ENCODE data around the gene CEP44. TPM values are rescaled to one million over a fixed set of nuclear protein-coding genes. Genes with fewer than 3 reads are reported as not detected.

CEP44 gene
- total RNA-seq, 4 donors from 2014 or later, result 10.3 to 33.8 (median 15.7) TPM

- no peak for DNase-seq
- H3K27me3 ChIP-seq, result no peaks in the 10 kb centered on the region
- no peak overlapping the region for H3K27ac ChIP-seq
- H3K4me1 ChIP-seq, result no peaks in the 10 kb centered on the region
- no peak overlapping the region for H3K4me3 ChIP-seq
- no peak for TF ChIP-seq POLR2A (IDR thresholded peaks at IDR 0.05)
- no peak for TF ChIP-seq CTCF (IDR thresholded peaks at IDR 0.05)
- peaks cover 0 to 7% (median 0%) of the 10 kb centered on the region in 3 donors for H3K36me3 ChIP-seq
- no peaks in the 10 kb centered on the region for H3K9me3 ChIP-seq
Observed at GRCh38 chr4:174317531-174317930, 33.8 kb downstream of the CEP44 start.

GRCh38 chr4:174318829-174319764, 35.4 kb downstream of the CEP44 start:
- no peak for DNase-seq
- Histone ChIP-seq H3K9me3 (no peaks in the 10 kb centered on the region), H3K27me3 (no peaks in the 10 kb centered on the region), H3K27ac (no peak overlapping the region), H3K36me3 (peaks cover 0 to 7% (median 0%) of the 10 kb centered on the region in 3 donors), H3K4me3 (no peak overlapping the region), H3K4me1 (no peaks in the 10 kb centered on the region)
- TF ChIP-seq CTCF (IDR thresholded peaks at IDR 0.05) (peak in 5 of 6 experiments; percentile 40 to 74 (median 69)), POLR2A (IDR thresholded peaks at IDR 0.05) (no peak)

GRCh38 chr4:174320494-174321199, 36.9 kb downstream of the CEP44 start:
- TF ChIP-seq CTCF (IDR thresholded peaks at IDR 0.05) (no peak), POLR2A (IDR thresholded peaks at IDR 0.05) (no peak)
- no peak for DNase-seq
- H3K27me3 ChIP-seq, result no peaks in the 10 kb centered on the region
- peaks cover 0 to 7% (median 0%) of the 10 kb centered on the region in 3 donors for H3K36me3 ChIP-seq
- no peak overlapping the region for H3K27ac ChIP-seq
- no peak overlapping the region for H3K4me3 ChIP-seq
- H3K9me3 ChIP-seq, result no peaks in the 10 kb centered on the region
- H3K4me1 ChIP-seq, result no peaks in the 10 kb centered on the region

GRCh38 chr4:174324236-174324635, 40.5 kb downstream of the CEP44 start:
- Histone ChIP-seq H3K9me3 (no peaks in the 10 kb centered on the region), H3K4me3 (no peak overlapping the region), H3K27me3 (no peaks in the 10 kb centered on the region), H3K4me1 (no peaks in the 10 kb centered on the region), H3K27ac (no peak overlapping the region), H3K36me3 (no peaks in the 10 kb centered on the region)
- no peak for DNase-seq
- TF ChIP-seq POLR2A (IDR thresholded peaks at IDR 0.05), result no peak
- no peak for TF ChIP-seq CTCF (IDR thresholded peaks at IDR 0.05)

- no peak overlapping the region for H3K27ac ChIP-seq
- H3K36me3 ChIP-seq, result no peaks in the 10 kb centered on the region
- TF ChIP-seq CTCF (IDR thresholded peaks at IDR 0.05), result no peak
- no peak for TF ChIP-seq POLR2A (IDR thresholded peaks at IDR 0.05)
- no peaks in the 10 kb centered on the region for H3K4me1 ChIP-seq
- no peaks in the 10 kb centered on the region for H3K27me3 ChIP-seq
- no peak for DNase-seq
- H3K4me3 ChIP-seq, result no peak overlapping the region
- H3K9me3 ChIP-seq, result no peaks in the 10 kb centered on the region
Observed at GRCh38 chr4:174324725-174325124, 41.0 kb downstream of the CEP44 start.

Measured in Peyer's patch (tissue), 4 donors.